Measurements from ENCODE around the gene MIA. TPM values are rescaled to one million over a fixed set of nuclear protein-coding genes. Genes with fewer than 3 reads are reported as not detected.

MIA gene
- total RNA-seq, 1 donor from 2014 or later: 2.4 TPM

DNA sequence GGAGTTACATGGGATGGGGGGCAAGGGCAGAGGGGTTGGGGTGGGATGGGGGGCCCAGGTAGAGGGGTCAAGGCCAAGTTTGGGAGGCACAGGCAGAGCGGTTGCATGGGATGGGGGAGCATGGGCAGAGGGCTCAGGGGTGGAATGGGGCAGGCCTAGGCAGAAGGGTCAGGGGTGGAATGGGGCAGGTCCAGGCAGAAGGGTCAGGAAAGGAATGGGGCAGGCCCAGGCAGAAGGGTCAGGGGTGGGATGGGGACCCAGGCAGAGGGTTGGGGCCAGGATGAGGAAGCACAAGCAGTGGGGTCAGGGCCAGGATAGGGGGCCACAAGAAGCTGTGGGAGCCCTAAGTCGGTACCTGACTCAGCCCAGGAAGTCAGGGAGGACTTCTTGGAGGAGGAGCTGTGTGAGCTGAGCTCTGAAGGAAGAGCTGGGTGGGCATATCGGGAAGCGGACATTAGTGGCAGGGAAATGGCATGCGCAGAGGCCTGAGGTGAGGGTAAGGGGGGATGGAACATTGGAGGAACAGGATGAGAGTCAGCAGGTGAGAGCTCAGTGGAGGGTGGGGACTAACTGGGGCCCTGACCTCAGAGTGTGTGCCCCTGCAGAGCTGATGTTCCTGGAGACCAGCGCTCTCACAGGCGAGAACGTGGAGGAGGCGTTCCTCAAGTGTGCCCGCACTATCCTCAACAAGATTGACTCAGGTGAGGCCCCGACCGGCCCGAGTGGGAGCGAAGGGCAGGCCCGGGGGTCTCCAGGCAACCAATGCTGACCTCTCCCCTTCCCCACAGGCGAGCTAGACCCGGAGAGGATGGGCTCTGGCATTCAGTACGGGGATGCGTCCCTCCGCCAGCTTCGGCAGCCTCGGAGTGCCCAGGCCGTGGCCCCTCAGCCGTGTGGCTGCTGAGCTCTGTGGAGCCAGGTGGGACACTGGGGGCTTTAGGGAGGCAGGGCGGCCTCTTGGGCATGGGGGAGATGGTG is 11.0 kb downstream of the MIA start:
- DNase-seq (ENCODE audit: low spot score): no peak
- TF ChIP-seq, protein P1, sequence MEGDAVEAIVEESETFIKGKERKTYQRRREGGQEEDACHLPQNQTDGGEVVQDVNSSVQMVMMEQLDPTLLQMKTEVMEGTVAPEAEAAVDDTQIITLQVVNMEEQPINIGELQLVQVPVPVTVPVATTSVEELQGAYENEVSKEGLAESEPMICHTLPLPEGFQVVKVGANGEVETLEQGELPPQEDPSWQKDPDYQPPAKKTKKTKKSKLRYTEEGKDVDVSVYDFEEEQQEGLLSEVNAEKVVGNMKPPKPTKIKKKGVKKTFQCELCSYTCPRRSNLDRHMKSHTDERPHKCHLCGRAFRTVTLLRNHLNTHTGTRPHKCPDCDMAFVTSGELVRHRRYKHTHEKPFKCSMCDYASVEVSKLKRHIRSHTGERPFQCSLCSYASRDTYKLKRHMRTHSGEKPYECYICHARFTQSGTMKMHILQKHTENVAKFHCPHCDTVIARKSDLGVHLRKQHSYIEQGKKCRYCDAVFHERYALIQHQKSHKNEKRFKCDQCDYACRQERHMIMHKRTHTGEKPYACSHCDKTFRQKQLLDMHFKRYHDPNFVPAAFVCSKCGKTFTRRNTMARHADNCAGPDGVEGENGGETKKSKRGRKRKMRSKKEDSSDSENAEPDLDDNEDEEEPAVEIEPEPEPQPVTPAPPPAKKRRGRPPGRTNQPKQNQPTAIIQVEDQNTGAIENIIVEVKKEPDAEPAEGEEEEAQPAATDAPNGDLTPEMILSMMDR (IDR thresholded peaks at IDR 0.05): no peak
- no peak overlapping the region for H3K27ac Mint-ChIP-seq (ENCODE audit: unreplicated experiment)
- no peaks in the 10 kb centered on the region for H3K9me3 Mint-ChIP-seq (ENCODE audit: low read depth)
- H3K4me1 Mint-ChIP-seq (ENCODE audit: low read depth): peaks cover 4% of the 10 kb centered on the region
- H3K36me3 Mint-ChIP-seq (ENCODE audit: low read depth): peaks cover 20% of the 10 kb centered on the region
- H3K4me3 Mint-ChIP-seq (ENCODE audit: unreplicated experiment): no peak overlapping the region
- no peaks in the 10 kb centered on the region for H3K27me3 Mint-ChIP-seq (ENCODE audit: low read depth)

DNA sequence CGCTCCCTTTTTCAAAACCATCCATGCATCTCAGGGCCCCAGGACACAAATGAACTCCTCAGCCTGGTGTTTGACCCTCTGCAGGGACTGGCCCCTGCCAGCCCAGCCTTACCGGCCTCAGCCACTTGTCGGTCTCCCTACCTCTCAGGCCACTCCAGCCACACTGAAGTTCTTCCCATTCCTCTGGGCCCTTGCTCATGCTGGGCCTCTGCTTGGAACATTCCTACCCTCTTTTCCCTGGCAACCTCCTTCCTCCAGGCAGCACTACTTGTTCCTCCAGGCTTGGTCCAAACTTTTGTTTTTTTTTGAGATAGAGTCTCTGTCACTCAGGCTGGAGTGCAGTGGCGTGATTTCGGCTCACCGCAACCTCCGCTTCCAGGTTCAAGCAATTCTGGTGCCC is 16.0 kb downstream of the MIA start:
- DNase-seq (ENCODE audit: low spot score): no peak
- TF ChIP-seq, protein P1 (IDR thresholded peaks at IDR 0.05): no peak
- Mint-ChIP-seq H3K4me3 (ENCODE audit: unreplicated experiment) (no peak overlapping the region), H3K27ac (ENCODE audit: unreplicated experiment) (peak overlapping the region; percentile 77), H3K36me3 (ENCODE audit: low read depth) (peaks cover 14% of the 10 kb centered on the region), H3K27me3 (ENCODE audit: low read depth) (no peaks in the 10 kb centered on the region), H3K9me3 (ENCODE audit: low read depth) (no peaks in the 10 kb centered on the region), H3K4me1 (ENCODE audit: low read depth) (peaks cover 22% of the 10 kb centered on the region)

DNA sequence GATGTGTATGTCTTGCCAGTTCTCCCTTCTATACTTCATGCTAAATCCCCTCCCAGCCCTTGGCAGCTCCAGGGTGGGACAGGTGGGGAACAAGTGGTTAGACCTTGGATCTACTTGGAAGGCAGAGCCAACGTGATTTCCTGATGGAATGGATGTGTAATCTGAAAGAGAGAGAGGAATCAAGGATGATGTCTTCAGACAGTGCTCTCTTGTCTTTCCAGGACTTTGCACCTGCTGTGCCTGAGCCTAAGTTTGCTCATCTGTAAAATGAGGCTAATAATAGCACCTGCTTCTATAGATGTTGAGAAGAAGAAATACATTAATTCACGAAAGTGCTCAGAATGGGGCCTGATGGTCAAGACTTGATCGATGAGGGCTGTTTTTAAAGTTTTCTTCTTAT is 16.7 kb downstream of the MIA start:
- peak overlapping the region; percentile 71 for H3K27ac Mint-ChIP-seq (ENCODE audit: unreplicated experiment)

DNA sequence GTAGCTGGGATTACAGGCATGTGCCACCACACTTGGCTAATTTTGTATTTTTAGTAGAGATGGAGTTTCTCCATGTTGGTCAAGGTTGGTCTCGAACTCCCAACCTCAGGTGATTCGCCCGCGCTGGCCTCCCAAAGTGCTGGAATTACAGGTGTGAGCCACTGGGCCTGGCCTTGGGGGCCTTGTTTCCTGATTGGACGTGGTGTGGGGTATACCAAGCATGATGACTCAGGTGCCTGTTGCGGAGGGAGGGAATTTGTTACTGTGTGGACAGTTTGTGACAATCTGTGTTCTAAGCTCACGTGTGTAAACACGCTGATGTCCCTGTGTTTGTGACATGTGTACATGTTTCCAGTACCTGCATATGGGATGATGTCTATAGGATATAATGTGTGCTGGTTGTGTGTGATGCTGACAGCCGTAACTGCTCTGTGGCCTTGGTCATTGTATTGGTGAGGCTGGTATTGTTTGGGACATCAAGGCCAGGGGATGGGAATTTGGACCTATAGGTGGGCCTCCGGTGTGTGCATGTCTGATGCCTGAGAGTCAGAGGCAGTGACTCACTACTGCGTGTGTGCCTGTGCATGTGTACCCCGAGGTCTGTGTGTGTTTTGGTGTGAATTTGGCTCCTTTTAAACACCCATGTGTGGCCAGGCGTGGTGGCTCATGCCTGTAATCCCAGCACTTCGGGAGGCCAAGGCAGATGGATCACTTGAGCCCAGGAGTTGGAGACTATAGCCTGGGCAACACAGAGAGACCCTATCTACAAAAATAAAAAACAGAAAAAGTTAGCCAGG is 22.0 kb downstream of the MIA start:
- Mint-ChIP-seq H3K27me3 (ENCODE audit: low read depth) (no peaks in the 10 kb centered on the region), H3K4me1 (ENCODE audit: low read depth) (peaks cover 45% of the 10 kb centered on the region), H3K9me3 (ENCODE audit: low read depth) (no peaks in the 10 kb centered on the region), H3K4me3 (ENCODE audit: unreplicated experiment) (no peak overlapping the region), H3K27ac (ENCODE audit: unreplicated experiment) (peak overlapping the region; percentile 95), H3K36me3 (ENCODE audit: low read depth) (peaks cover 7% of the 10 kb centered on the region)
- TF ChIP-seq, protein P1 (IDR thresholded peaks at IDR 0.05): no peak
- no peak for DNase-seq (ENCODE audit: low spot score)

More for the DNA sequence above, 16.7 kb downstream of the MIA start:
- Mint-ChIP-seq H3K4me1 (ENCODE audit: low read depth) (peaks cover 22% of the 10 kb centered on the region), H3K36me3 (ENCODE audit: low read depth) (peaks cover 13% of the 10 kb centered on the region), H3K27me3 (ENCODE audit: low read depth) (no peaks in the 10 kb centered on the region), H3K4me3 (ENCODE audit: unreplicated experiment) (no peak overlapping the region), H3K9me3 (ENCODE audit: low read depth) (no peaks in the 10 kb centered on the region)
- TF ChIP-seq, protein P1 (IDR thresholded peaks at IDR 0.05): no peak
- no peak for DNase-seq (ENCODE audit: low spot score)

Data from chondrocyte (in vitro differentiated cells).